K562 (cell line): ENCODE data around the gene FAM83E. TPM values are rescaled to one million over a fixed set of nuclear protein-coding genes. Genes with fewer than 3 reads are reported as not detected.

ENCODE experiments used
- BMI1 ChIP-seq: fragments of 150-350 bp; IDR thresholded peaks from 2 replicates; pipeline ENCODE4 v1.6.1; 2014; ENCODE audit warnings: low read length
- CTBP1 ChIP-seq: fragments of 450-650 bp; IDR thresholded peaks from 2 replicates; pipeline ENCODE4 v1.6.1; 2016; ENCODE audit warnings: borderline replicate concordance
- EP400 ChIP-seq: fragments of 450-650 bp; IDR thresholded peaks from 2 replicates; pipeline ENCODE4 v1.6.1; 2017; ENCODE audit warnings: antibody characterized with exemption, mild to moderate bottlenecking, moderate library complexity
- FOS ChIP-seq: IDR thresholded peaks from 3 replicates; pipeline ENCODE4 v1.6.1; 2011; ENCODE audit not compliant: insufficient read length; ENCODE audit errors: extremely low read depth
- FOXA3 ChIP-seq, 2 experiments: fragments of 450-650 bp in 1 of 2; sonication (generic) in 1 of 2; formaldehyde crosslinking; IDR thresholded peaks in 1 of 2; conservative IDR thresholded peaks in 1 of 2; 2 replicates each; pipeline versions ENCODE4 v1.4.0 to v1.8.0; 2020 to 2022; ENCODE audit warnings: mild to moderate bottlenecking in 2 of 2, missing genetic modification reagents in 1 of 2
- GTF3C2 ChIP-seq: IDR thresholded peaks from 3 replicates; pipeline ENCODE4 v1.6.1; 2011; ENCODE audit warnings: borderline replicate concordance, mild to moderate bottlenecking, moderate library complexity; ENCODE audit not compliant: insufficient read length; ENCODE audit errors: extremely low read depth
- ILK ChIP-seq: fragments of 450-650 bp; IDR thresholded peaks from 2 replicates; pipeline ENCODE4 v1.6.1; 2016; ENCODE audit warnings: missing genetic modification characterization, low read depth, mild to moderate bottlenecking, missing compliant biosample characterization, moderate library complexity, borderline replicate concordance
- KLF10 ChIP-seq: fragments of 250-450 bp; sonication (Bioruptor Pico); IDR thresholded peaks from 2 replicates; pipeline ENCODE4 v1.6.1; 2021; ENCODE audit warnings: matching md5 sums
- SMARCC2 ChIP-seq: fragments of 450-650 bp; IDR thresholded peaks from 2 replicates; pipeline ENCODE4 v1.6.1; 2017; ENCODE audit warnings: antibody characterized with exemption, moderate library complexity, mild to moderate bottlenecking, low read depth
- SPI1 ChIP-seq: IDR thresholded peaks from 2 replicates; pipeline ENCODE4 v1.6.1; 2011; ENCODE audit warnings: low read depth, low read length, control low read depth, borderline replicate concordance
- XRCC3 ChIP-seq: fragments of 450-650 bp; IDR thresholded peaks from 2 replicates; pipeline ENCODE4 v1.6.1; 2017; ENCODE audit warnings: mild to moderate bottlenecking, moderate library complexity
- ZNF217 ChIP-seq: sonication (generic); formaldehyde crosslinking; IDR thresholded peaks from 2 replicates; pipeline ENCODE4 v1.8.0; 2022; ENCODE audit warnings: mild to moderate bottlenecking, missing genetic modification reagents
- ZNF354B ChIP-seq: fragments of 250-450 bp; sonication (Bioruptor Pico); IDR thresholded peaks from 2 replicates; pipeline ENCODE4 v1.4.0; 2020
- ZNF436 ChIP-seq: fragments of 250-450, 450-650 bp; sonication (Bioruptor Pico); formaldehyde crosslinking; IDR thresholded peaks from 2 replicates; pipeline ENCODE4 v1.7.0; 2020; ENCODE audit warnings: mild to moderate bottlenecking
- ZNF551 ChIP-seq: fragments of 250-450 bp; sonication (Bioruptor Pico); IDR thresholded peaks from 2 replicates; pipeline ENCODE4 v1.5.0; 2021; ENCODE audit warnings: mild to moderate bottlenecking, moderate library complexity
- ZNF75A ChIP-seq: fragments of 450-650 bp; formaldehyde crosslinking; IDR thresholded peaks from 2 replicates; pipeline ENCODE4 v1.4.0; 2020; ENCODE audit warnings: mild to moderate bottlenecking
- polyA plus RNA-seq, 8 experiments: library from polyadenylated mRNA; depleted of rRNA in 4 of 8; stranded (reverse) in 5 of 8; unstranded in 3 of 8; fragments of >200 nt; fragmentation: Nextera tagmentation in 2 of 8; fragmentation: Illumina TruSeq in 1 of 8; extraction: Ambion mirVana in 2 of 8; extraction: Trizol in 1 of 8; gene quantifications; 2 replicates each; pipeline versions ENCODE4 v1.2.1 to v1.2.3, GENCODE V29; 2011 to 2014; ENCODE audit warnings: inconsistent platforms in 1 of 8, missing spikeins in 1 of 8
- total RNA-seq, 7 experiments: library from RNA; depleted of rRNA in 6 of 7; stranded (reverse); fragments of >200 nt in 6 of 7; fragmentation: Illumina TruSeq in 2 of 7; extraction: Trizol in 2 of 7; gene quantifications; 2 replicates each; pipeline versions ENCODE4 v1.2.1 to v1.2.3, GENCODE V29; 2011 to 2021; ENCODE audit warnings: low replicate concordance in 1 of 7
- TF ChIP-seq, protein P1 (sequence below): sonication (generic); formaldehyde crosslinking; IDR thresholded peaks from 2 replicates; pipeline ENCODE4 v1.8.0; 2023; ENCODE audit warnings: mild to moderate bottlenecking, missing genetic modification reagents
- TF ChIP-seq, protein P2 (sequence below): fragments of 250-450 bp; sonication (Bioruptor Pico); IDR thresholded peaks from 2 replicates; pipeline ENCODE4 v1.6.1; 2021; ENCODE audit warnings: mild to moderate bottlenecking
- TF ChIP-seq, protein P3 (sequence below), 3 experiments: fragments of 200-800 bp in 1 of 3; sonication (Bioruptor generic) in 1 of 3; sonication (generic) in 1 of 3; formaldehyde crosslinking in 1 of 3; IDR thresholded peaks; 2 replicates each; pipeline versions ENCODE4 v1.6.1 to v1.8.0; 2016 to 2022; ENCODE audit warnings: mild to moderate bottlenecking in 2 of 3, missing compliant biosample characterization in 2 of 3, missing genetic modification characterization in 2 of 3, missing genetic modification reagents in 1 of 3

The FAM83E gene
- total and polyA plus RNA-seq, 9 of the 15 experiments (the other 6 are each of a cell fraction or from before 2014, with no cell fraction given): 0.15 to 0.87 (median 0.29) TPM; not detected in 4

GRCh38 chr19:48644839-48645619 lies 30.2 kb upstream of the FAM83E start (continued):
- no peak for TF ChIP-seq FOXA3 (CRISPR knock-in tag; conservative IDR thresholded peaks at IDR 0.05 in 1 of 2, IDR thresholded peaks at IDR 0.05 in 1 of 2)
- no peak for TF ChIP-seq EP400
- no peak for TF ChIP-seq ZNF436 (CRISPR knock-in tag)
- no peak for TF ChIP-seq SMARCC2
- no peak for TF ChIP-seq XRCC3
- TF ChIP-seq, protein P1, sequence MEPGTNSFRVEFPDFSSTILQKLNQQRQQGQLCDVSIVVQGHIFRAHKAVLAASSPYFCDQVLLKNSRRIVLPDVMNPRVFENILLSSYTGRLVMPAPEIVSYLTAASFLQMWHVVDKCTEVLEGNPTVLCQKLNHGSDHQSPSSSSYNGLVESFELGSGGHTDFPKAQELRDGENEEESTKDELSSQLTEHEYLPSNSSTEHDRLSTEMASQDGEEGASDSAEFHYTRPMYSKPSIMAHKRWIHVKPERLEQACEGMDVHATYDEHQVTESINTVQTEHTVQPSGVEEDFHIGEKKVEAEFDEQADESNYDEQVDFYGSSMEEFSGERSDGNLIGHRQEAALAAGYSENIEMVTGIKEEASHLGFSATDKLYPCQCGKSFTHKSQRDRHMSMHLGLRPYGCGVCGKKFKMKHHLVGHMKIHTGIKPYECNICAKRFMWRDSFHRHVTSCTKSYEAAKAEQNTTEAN (CRISPR knock-in tag): no peak
- TF ChIP-seq, protein P2, sequence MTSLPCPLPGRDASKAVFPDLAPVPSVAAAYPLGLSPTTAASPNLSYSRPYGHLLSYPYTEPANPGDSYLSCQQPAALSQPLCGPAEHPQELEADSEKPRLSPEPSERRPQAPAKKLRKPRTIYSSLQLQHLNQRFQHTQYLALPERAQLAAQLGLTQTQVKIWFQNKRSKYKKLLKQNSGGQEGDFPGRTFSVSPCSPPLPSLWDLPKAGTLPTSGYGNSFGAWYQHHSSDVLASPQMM (CRISPR knock-in tag): no peak
- no peak for TF ChIP-seq BMI1
- no peak for TF ChIP-seq SPI1
- TF ChIP-seq, protein P3, sequence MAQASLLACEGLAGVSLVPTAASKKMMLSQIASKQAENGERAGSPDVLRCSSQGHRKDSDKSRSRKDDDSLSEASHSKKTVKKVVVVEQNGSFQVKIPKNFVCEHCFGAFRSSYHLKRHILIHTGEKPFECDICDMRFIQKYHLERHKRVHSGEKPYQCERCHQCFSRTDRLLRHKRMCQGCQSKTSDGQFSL (CRISPR knock-in tag; IDR thresholded peaks at IDR 0.05): no peak
- TF ChIP-seq, protein P3 (tag; IDR thresholded peaks at IDR 0.05): no peak
- TF ChIP-seq ILK (tag): no peak
- no peak for TF ChIP-seq FOS
- TF ChIP-seq KLF10 (CRISPR knock-in tag): no peak
- TF ChIP-seq ZNF75A: no peak
- no peak for TF ChIP-seq ZNF217
- TF ChIP-seq ZNF551 (CRISPR knock-in tag): no peak
- no peak for TF ChIP-seq GTF3C2
- TF ChIP-seq CTBP1: no peak
- no peak for TF ChIP-seq ZNF354B (CRISPR knock-in tag)
